OCI-LY7 (cell line): ENCODE data around the gene PDGFD. TPM values are rescaled to one million over a fixed set of nuclear protein-coding genes. Genes with fewer than 3 reads are reported as not detected.

Experiments
- BruUV-seq: library from RNA; stranded (reverse); fragments of 400-500 nt; replicated peaks from 2 replicates; lab custom pipeline; 2021; lab: Mats Ljungman, UMichigan
- CTCF ChIA-PET: fragments of 300-600 bp; sonication (Branson Sonifier 250); formaldehyde crosslinking; loops from one replicate; lab custom pipeline; 2022; ENCODE audit warnings: antibody characterized with exemption; ENCODE audit not compliant: unreplicated experiment; lab: Charles Lee
- POLR2A ChIA-PET: fragments of 300-600 bp; sonication (Branson Sonifier 250); formaldehyde crosslinking; loops from one replicate; lab custom pipeline; 2022; ENCODE audit warnings: antibody characterized with exemption; lab: Charles Lee
- DNase-seq: peaks from one replicate; pipeline ENCODE4 v3.0.0-alpha.2; 2015; ENCODE audit warnings: low spot score
- H2AFZ ChIP-seq: fragments of 200-600 bp; sonication (generic), shearing (Covaris generic); 2 replicates; pipeline ENCODE4 v1.6.1; 2014; ENCODE audit warnings: mild to moderate bottlenecking, antibody characterized with exemption, low read length, moderate library complexity
- H3K27ac ChIP-seq: fragments of 200-600 bp; sonication (generic); 2 replicates; pipeline ENCODE4 v1.5.1; 2014; ENCODE audit warnings: mixed run types, low read depth, mild to moderate bottlenecking, moderate library complexity, low read length, inconsistent platforms; ENCODE audit not compliant: poor library complexity, severe bottlenecking
- H3K36me3 ChIP-seq: fragments of 200-600 bp; sonication (generic); 2 replicates; pipeline ENCODE4 v1.6.1; 2014; ENCODE audit warnings: mild to moderate bottlenecking, antibody characterized with exemption, low read length, moderate library complexity, mixed read lengths; ENCODE audit not compliant: insufficient read depth
- H3K4me1 ChIP-seq: fragments of 200-600 bp; sonication (generic); 2 replicates; pipeline ENCODE4 v1.5.1; 2014; ENCODE audit warnings: mild to moderate bottlenecking, low read length; ENCODE audit not compliant: insufficient read depth, poor library complexity, severe bottlenecking
- H3K4me2 ChIP-seq: fragments of 200-600 bp; sonication (generic); 2 replicates; pipeline ENCODE4 v1.6.1; 2014; ENCODE audit warnings: mild to moderate bottlenecking, low read length
- H3K4me3 ChIP-seq: fragments of 200-600 bp; sonication (generic); 2 replicates; pipeline ENCODE4 v1.5.1; 2014; ENCODE audit warnings: mild to moderate bottlenecking, low read depth, low read length; ENCODE audit not compliant: poor library complexity, severe bottlenecking
- H3K79me2 ChIP-seq: fragments of 200-600 bp; sonication (generic); 2 replicates; pipeline ENCODE4 v1.6.1; 2016; ENCODE audit warnings: low read depth, mild to moderate bottlenecking, low read length, moderate library complexity, mixed read lengths; ENCODE audit not compliant: insufficient read depth
- H3K9me2 ChIP-seq: fragments of 200-600 bp; sonication (generic); 2 replicates; pipeline ENCODE4 v1.6.1; 2016; ENCODE audit warnings: mild to moderate bottlenecking, low read length, mixed read lengths; ENCODE audit not compliant: insufficient read depth
- H3K9me3 ChIP-seq: fragments of 200-600 bp; sonication (generic); 2 replicates; pipeline ENCODE4 v1.6.1; 2014; ENCODE audit warnings: mild to moderate bottlenecking, mixed run types, low read length, mixed read lengths
- H4K20me1 ChIP-seq: fragments of 200-600 bp; sonication (generic); 2 replicates; pipeline ENCODE4 v1.6.1; 2014; ENCODE audit warnings: mild to moderate bottlenecking, antibody characterized with exemption, low read length, moderate library complexity, mixed read lengths; ENCODE audit not compliant: insufficient read depth
- EZH2phosphoT487 ChIP-seq: fragments of 200-600 bp; sonication (generic); IDR thresholded peaks from 2 replicates; pipeline ENCODE4 v1.6.1; 2018; ENCODE audit warnings: low read depth, borderline replicate concordance, mild to moderate bottlenecking, mixed run types, antibody characterized with exemption, low read length, moderate library complexity, mixed read lengths
- intact Hi-C: fragments of 100-400 bp; cut with micrococcal nuclease; formaldehyde crosslinking; loops from one replicate; pipeline ENCODE4 v1.10.0; 2022; ENCODE audit not compliant: unreplicated experiment
- total RNA-seq, 2 experiments: library from RNA; depleted of rRNA in 1 of 2; stranded (reverse); fragments of >200 nt in 1 of 2; shearing (Covaris generic) in 1 of 2; gene quantifications; 2 replicates each; pipeline ENCODE4 v1.2.3, GENCODE V29; 2014 to 2022
- TF ChIP-seq, protein P1 (sequence below): fragments of 200-600 bp; sonication (generic); conservative IDR thresholded peaks from 2 replicates; pipeline ENCODE4 v1.5.1; 2014; ENCODE audit warnings: mild to moderate bottlenecking, antibody characterized with exemption, low read length, moderate library complexity, mixed read lengths

Gene PDGFD
- total RNA-seq, 2 experiments from 2014 or later = 1.0 to 6.0 TPM

DNA sequence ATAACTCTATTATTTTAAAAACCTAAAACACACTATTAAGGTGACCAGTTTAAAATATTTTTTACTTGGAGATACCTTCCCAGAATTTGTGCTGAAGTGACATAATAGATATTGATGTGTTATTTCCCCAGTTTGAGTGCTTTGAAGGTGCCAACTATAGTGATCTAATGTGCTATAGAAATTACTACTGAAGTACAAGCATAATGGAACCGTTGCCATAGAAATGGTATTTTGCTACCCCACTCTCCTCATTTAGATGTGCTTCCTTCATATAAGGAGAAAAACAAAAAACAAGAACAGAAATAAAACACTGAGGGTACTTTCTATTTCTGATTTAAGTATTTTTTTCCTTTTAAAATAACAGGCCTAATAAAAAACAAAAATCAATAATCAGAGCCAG lies 108.4 kb downstream of the PDGFD start:
- Histone ChIP-seq H3K79me2 (no peaks in the 10 kb centered on the region), H3K4me2 (no peak overlapping the region), H3K36me3 (no peaks in the 10 kb centered on the region), H3K4me3 (no peak overlapping the region), H2AFZ (no peak overlapping the region), H3K27ac (no peak overlapping the region), H4K20me1 (no peaks in the 10 kb centered on the region), H3K9me2 (no peaks in the 10 kb centered on the region), H3K4me1 (no peaks in the 10 kb centered on the region), H3K9me3 (no peaks in the 10 kb centered on the region)
- no peak for DNase-seq
- intact Hi-C loops = no loop called here
- CTCF ChIA-PET = no interaction called here
- no peak for TF ChIP-seq EZH2phosphoT487
- TF ChIP-seq, protein P1, sequence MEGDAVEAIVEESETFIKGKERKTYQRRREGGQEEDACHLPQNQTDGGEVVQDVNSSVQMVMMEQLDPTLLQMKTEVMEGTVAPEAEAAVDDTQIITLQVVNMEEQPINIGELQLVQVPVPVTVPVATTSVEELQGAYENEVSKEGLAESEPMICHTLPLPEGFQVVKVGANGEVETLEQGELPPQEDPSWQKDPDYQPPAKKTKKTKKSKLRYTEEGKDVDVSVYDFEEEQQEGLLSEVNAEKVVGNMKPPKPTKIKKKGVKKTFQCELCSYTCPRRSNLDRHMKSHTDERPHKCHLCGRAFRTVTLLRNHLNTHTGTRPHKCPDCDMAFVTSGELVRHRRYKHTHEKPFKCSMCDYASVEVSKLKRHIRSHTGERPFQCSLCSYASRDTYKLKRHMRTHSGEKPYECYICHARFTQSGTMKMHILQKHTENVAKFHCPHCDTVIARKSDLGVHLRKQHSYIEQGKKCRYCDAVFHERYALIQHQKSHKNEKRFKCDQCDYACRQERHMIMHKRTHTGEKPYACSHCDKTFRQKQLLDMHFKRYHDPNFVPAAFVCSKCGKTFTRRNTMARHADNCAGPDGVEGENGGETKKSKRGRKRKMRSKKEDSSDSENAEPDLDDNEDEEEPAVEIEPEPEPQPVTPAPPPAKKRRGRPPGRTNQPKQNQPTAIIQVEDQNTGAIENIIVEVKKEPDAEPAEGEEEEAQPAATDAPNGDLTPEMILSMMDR = no peak
- POLR2A ChIA-PET = no interaction called here
- BruUV-seq = no TSS peak

DNA sequence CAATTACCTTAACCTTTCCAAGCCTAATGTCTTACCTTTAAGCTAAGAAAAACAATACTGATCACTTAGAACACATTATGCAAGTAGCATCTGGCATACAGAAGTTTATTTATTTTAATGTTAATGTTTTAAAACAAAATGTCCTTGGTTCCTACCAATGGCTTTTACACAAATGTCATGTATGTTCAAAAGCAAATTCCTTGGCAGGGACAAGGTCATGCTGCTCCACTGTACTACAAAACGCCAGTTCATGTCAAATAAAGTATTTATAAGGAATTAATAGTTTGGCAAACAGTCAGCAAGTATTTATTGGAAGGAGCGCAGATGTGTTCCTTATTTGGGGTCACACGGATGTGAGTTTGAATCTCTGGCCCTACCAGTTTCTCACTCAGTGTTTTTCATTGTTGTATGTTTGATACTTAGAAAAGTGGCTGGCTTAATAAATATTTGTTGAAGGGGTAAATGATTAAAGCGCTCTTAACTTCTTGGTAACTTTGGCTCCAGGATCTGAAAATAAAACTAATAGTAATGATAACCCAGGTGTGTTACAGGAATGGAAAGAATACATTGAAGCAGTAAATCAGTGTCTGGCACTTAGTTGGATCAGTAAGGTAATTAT lies 108.9 kb downstream of the PDGFD start:
- ChIA-PET CTCF (no interaction called here), POLR2A (no interaction called here)
- intact Hi-C loops = no loop called here
- TF ChIP-seq, protein P1 = no peak
- no peak for TF ChIP-seq EZH2phosphoT487
- H4K20me1 ChIP-seq = no peaks in the 10 kb centered on the region
- H3K27ac ChIP-seq = no peak overlapping the region
- no peak for DNase-seq
- H3K36me3 ChIP-seq = no peaks in the 10 kb centered on the region
- H3K9me2 ChIP-seq = no peaks in the 10 kb centered on the region
- no peaks in the 10 kb centered on the region for H3K4me1 ChIP-seq
- BruUV-seq = no TSS peak
- no peak overlapping the region for H3K4me3 ChIP-seq
- no peaks in the 10 kb centered on the region for H3K9me3 ChIP-seq
- no peaks in the 10 kb centered on the region for H3K79me2 ChIP-seq
- H2AFZ ChIP-seq = no peak overlapping the region
- H3K4me2 ChIP-seq = no peak overlapping the region

DNA sequence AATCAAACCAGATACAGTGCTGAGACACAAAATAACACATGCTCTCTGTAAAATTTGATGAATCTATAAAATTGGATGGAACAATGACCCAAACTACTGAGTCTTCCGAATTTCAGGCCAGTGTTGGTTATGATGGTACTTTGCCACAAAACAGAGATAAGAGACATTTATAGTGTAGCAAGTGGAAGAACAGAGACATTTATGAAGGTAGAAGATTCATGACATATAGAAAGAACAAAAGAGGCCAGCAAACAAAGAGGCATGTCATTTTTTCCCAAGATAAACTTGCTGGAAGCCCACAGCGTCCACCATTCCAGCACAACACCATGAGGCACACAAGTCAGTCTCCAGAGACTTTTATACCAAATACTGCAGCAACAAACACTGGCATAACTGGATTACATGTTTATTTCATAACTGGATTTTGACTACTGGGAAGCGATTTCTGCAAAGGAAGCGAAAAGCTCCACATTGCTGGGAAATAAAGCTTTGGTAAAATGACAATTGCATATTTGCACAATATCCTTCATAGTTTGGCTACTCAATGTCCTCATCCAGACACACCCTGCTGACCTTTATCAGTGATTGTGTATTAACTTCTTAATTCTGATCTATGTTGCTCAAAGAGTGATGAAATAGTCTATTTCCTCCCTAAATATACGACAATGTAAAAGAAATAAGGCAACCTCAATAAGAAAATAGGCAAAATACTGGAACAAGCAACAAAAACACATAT lies 110.0 kb downstream of the PDGFD start:
- Histone ChIP-seq H3K9me3 (no peaks in the 10 kb centered on the region), H3K4me2 (no peak overlapping the region), H3K9me2 (no peaks in the 10 kb centered on the region), H2AFZ (no peak overlapping the region), H3K4me3 (no peak overlapping the region), H4K20me1 (no peaks in the 10 kb centered on the region), H3K4me1 (no peaks in the 10 kb centered on the region), H3K36me3 (no peaks in the 10 kb centered on the region), H3K79me2 (no peaks in the 10 kb centered on the region), H3K27ac (no peak overlapping the region)
- no peak for DNase-seq
- TF ChIP-seq, protein P1 = no peak
- TF ChIP-seq EZH2phosphoT487 = no peak
- no TSS peak for BruUV-seq
- ChIA-PET CTCF (no interaction called here), POLR2A (no interaction called here)
- intact Hi-C loops = no loop called here
